ENCODE data around the gene NPTX1. TPM values are rescaled to one million over a fixed set of nuclear protein-coding genes. Genes with fewer than 3 reads are reported as not detected.

Gene NPTX1
- total RNA-seq, 4 donors from 2014 or later, result 1.2 to 6.3 (median 3.8) TPM

GRCh38 chr17:80474231-80474960 lies 2.0 kb downstream of the NPTX1 start:
- TF ChIP-seq POLR2AphosphoS5 (IDR thresholded peaks at IDR 0.05) (no peak), CTCF (IDR thresholded peaks at IDR 0.05) (peak in 1 of 4 experiments; percentile 22)
- WGBS, 2 donors (ENCODE audit: low coverage in 1 of 2), result 0 to 11% methylated on average over 6 to 10 of the region's 16 CpGs
- ATAC-seq, result no peak
- Histone ChIP-seq H3K36me3 (no peaks in the 10 kb centered on the region), H3K4me1 (peaks cover 0 to 53% (median 44%) of the 10 kb centered on the region in 3 donors), H3K27me3 (peaks cover 100% of the 10 kb centered on the region), H3K9me3 (no peaks in the 10 kb centered on the region), H3K4me3 (peak overlapping the region in 1 of 2 donors; percentile 49), H3K27ac (peak overlapping the region in 2 of 4 donors; percentile 47 to 59)

- Histone ChIP-seq H3K9me3 (no peaks in the 10 kb centered on the region), H3K36me3 (no peaks in the 10 kb centered on the region), H3K27ac (peak overlapping the region in 1 of 4 donors; percentile 59), H3K4me1 (peaks cover 0 to 49% (median 41%) of the 10 kb centered on the region in 3 donors), H3K27me3 (peaks cover 100% of the 10 kb centered on the region), H3K4me3 (no peak overlapping the region)
- no peak for ATAC-seq
- no peak for TF ChIP-seq EP300 (IDR thresholded peaks at IDR 0.05)
- no peak for TF ChIP-seq CTCF (IDR thresholded peaks at IDR 0.05)
- TF ChIP-seq POLR2A (IDR thresholded peaks at IDR 0.05), result no peak
- TF ChIP-seq POLR2AphosphoS5 (IDR thresholded peaks at IDR 0.05), result no peak
- WGBS, 2 donors (ENCODE audit: low coverage in 1 of 2), result no CpG with 5 or more reads among the region's 7 CpGs
Measured at GRCh38 chr17:80473701-80474100, 2.7 kb downstream of the NPTX1 start.

GRCh38 chr17:80472996-80473395 lies 3.4 kb downstream of the NPTX1 start:
- TF ChIP-seq CTCF (IDR thresholded peaks at IDR 0.05) (no peak), EP300 (IDR thresholded peaks at IDR 0.05) (no peak), POLR2A (IDR thresholded peaks at IDR 0.05) (no peak), POLR2AphosphoS5 (IDR thresholded peaks at IDR 0.05) (no peak)
- Histone ChIP-seq H3K36me3 (no peaks in the 10 kb centered on the region), H3K4me3 (no peak overlapping the region), H3K4me1 (peaks cover 0 to 42% (median 34%) of the 10 kb centered on the region in 3 donors), H3K9me3 (no peaks in the 10 kb centered on the region), H3K27me3 (peaks cover 100% of the 10 kb centered on the region), H3K27ac (no peak overlapping the region)
- ATAC-seq, result no peak
- WGBS, 2 donors (ENCODE audit: low coverage in 1 of 2), result no CpG with 5 or more reads among the region's 12 CpGs

GRCh38 chr17:80471922-80472321 lies 4.5 kb downstream of the NPTX1 start:
- Histone ChIP-seq H3K9me3 (no peaks in the 10 kb centered on the region), H3K27me3 (peaks cover 98% of the 10 kb centered on the region), H3K4me1 (peaks cover 0 to 31% (median 23%) of the 10 kb centered on the region in 3 donors), H3K36me3 (no peaks in the 10 kb centered on the region), H3K27ac (no peak overlapping the region), H3K4me3 (no peak overlapping the region)
- TF ChIP-seq POLR2AphosphoS5 (IDR thresholded peaks at IDR 0.05) (no peak), EP300 (IDR thresholded peaks at IDR 0.05) (no peak), CTCF (IDR thresholded peaks at IDR 0.05) (no peak), POLR2A (IDR thresholded peaks at IDR 0.05) (no peak)
- no peak for ATAC-seq
- 86% methylated on average over 4 of the region's 8 CpGs; no CpG with 5 or more reads in 1 of the 2 donors for WGBS, 2 donors (ENCODE audit: low coverage in 1 of 2)

GRCh38 chr17:80470603-80471002 lies 5.8 kb downstream of the NPTX1 start:
- ATAC-seq, result no peak
- Histone ChIP-seq H3K27me3 (peaks cover 92% of the 10 kb centered on the region), H3K36me3 (no peaks in the 10 kb centered on the region), H3K4me3 (no peak overlapping the region), H3K27ac (no peak overlapping the region), H3K4me1 (peaks cover 0 to 18% (median 15%) of the 10 kb centered on the region in 3 donors), H3K9me3 (no peaks in the 10 kb centered on the region)
- no peak for TF ChIP-seq POLR2AphosphoS5 (IDR thresholded peaks at IDR 0.05)
- no peak for TF ChIP-seq EP300 (IDR thresholded peaks at IDR 0.05)
- no peak for TF ChIP-seq CTCF (IDR thresholded peaks at IDR 0.05)
- WGBS, 2 donors (ENCODE audit: low coverage in 1 of 2), result 73 to 78% methylated on average over 3 of the region's 21 CpGs

All from gastroesophageal sphincter (tissue), 4 donors.